Mesothelial cell of epicardium (in vitro differentiated cells): ENCODE data around the gene GJA9. TPM values are rescaled to one million over a fixed set of nuclear protein-coding genes. Genes with fewer than 3 reads are reported as not detected.

Source experiments
- DNase-seq, 2 experiments: peaks; one replicate each; pipeline ENCODE4 v3.0.0; 2021; ENCODE audit warnings: low spot score in 2 of 2; ENCODE audit not compliant: unreplicated experiment in 2 of 2
- H3K27ac Mint-ChIP-seq: 2 replicates; pipeline ENCODE4 v1.8.0; 2021; ENCODE audit warnings: mixed read lengths
- H3K27me3 Mint-ChIP-seq: 2 replicates; pipeline ENCODE4 v1.8.0; 2021; ENCODE audit warnings: low read depth, mixed read lengths
- H3K36me3 Mint-ChIP-seq: 2 replicates; pipeline ENCODE4 v1.8.0; 2021; ENCODE audit warnings: mixed read lengths
- H3K4me1 Mint-ChIP-seq: 2 replicates; pipeline ENCODE4 v1.8.0; 2021; ENCODE audit warnings: mixed read lengths
- H3K4me3 Mint-ChIP-seq: 2 replicates; pipeline ENCODE4 v1.8.0; 2021; ENCODE audit warnings: mild to moderate bottlenecking, moderate library complexity, mixed read lengths
- H3K9me3 Mint-ChIP-seq: 2 replicates; pipeline ENCODE4 v1.8.0; 2021; ENCODE audit warnings: mixed read lengths
- CTCF ChIP-seq: fragments of 200-600 bp; sonication (generic); IDR thresholded peaks from one replicate; pipeline ENCODE4 v1.5.0; 2021; ENCODE audit warnings: antibody characterized with exemption; ENCODE audit not compliant: unreplicated experiment
- total RNA-seq: library from RNA; stranded (reverse); gene quantifications from 3 replicates; pipeline ENCODE4 v1.2.1, GENCODE V29; 2021

GJA9 gene
- total RNA-seq, 1 donor from 2014 or later: not detected

GRCh38 chr1:38826886-38827285 lies 54.5 kb downstream of the GJA9 start:
- Mint-ChIP-seq H3K4me3 (no peak overlapping the region), H3K27me3 (peaks cover 80% of the 10 kb centered on the region), H3K27ac (no peak overlapping the region), H3K36me3 (no peaks in the 10 kb centered on the region), H3K9me3 (no peaks in the 10 kb centered on the region), H3K4me1 (no peaks in the 10 kb centered on the region)
- DNase-seq: no peak
- TF ChIP-seq CTCF: no peak

DNA sequence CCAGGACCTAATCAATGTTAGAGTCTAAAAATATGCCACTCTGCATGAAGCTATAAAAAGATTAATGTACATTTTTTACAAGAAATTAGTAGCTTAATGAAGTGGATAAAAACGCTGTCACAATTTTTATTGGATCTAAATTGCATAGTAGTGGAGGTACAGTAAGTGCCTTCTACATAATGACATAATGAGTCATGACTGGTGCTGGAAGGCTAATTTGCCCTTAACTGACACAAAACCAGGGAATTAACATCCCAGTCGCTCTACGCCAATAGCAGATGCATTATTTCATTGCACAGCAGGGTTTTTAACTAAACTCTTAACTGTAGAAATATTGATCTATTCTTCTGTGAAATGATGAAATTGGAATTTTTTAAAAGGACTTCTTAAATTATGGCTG lies 55.1 kb downstream of the GJA9 start:
- Mint-ChIP-seq H3K4me3 (no peak overlapping the region), H3K9me3 (no peaks in the 10 kb centered on the region), H3K36me3 (no peaks in the 10 kb centered on the region), H3K27ac (no peak overlapping the region), H3K4me1 (no peaks in the 10 kb centered on the region), H3K27me3 (peaks cover 81% of the 10 kb centered on the region)
- TF ChIP-seq CTCF: no peak
- no peak for DNase-seq

Other genes with a start within 250 kb of the GJA9 start
- gene RRAGC, start 21.8 kb downstream of the GJA9 start, total RNA-seq: 21.1 to 22.5 TPM (median 21.8 TPM) in 3 replicates
- 10.5 to 14.1 TPM (median 12.2 TPM) in 3 replicates for gene MYCBP, start 8.2 kb downstream of the GJA9 start, total RNA-seq
- gene RHBDL2, start 60.2 kb upstream of the GJA9 start, total RNA-seq: not detected in 3 replicates
- 69.6 to 75.8 TPM (median 70.1 TPM) in 3 replicates for gene AKIRIN1, start 109.7 kb upstream of the GJA9 start, total RNA-seq
- 184 to 196 TPM (median 186 TPM) in 3 replicates for gene NDUFS5, start 144.8 kb upstream of the GJA9 start, total RNA-seq